KMS-11 (cell line): Measurements from ENCODE around the gene MITF.

Experiments used
- H2AFZ ChIP-seq: fragments of 200-600 bp; sonication (generic); 2 replicates; pipeline ENCODE4 v1.6.1; 2016; ENCODE audit warnings: antibody characterized with exemption, mixed run types, low read depth
- H3K27ac ChIP-seq: fragments of 200-600 bp; sonication (generic); 2 replicates; pipeline ENCODE4 v1.6.1; 2016; ENCODE audit warnings: mild to moderate bottlenecking, mixed run types
- H3K27me3 ChIP-seq: fragments of 200-600 bp; sonication (generic); 2 replicates; pipeline ENCODE4 v1.6.1; 2017; ENCODE audit warnings: mild to moderate bottlenecking, low read depth, mixed run types, moderate library complexity; ENCODE audit not compliant: insufficient read depth
- H3K36me3 ChIP-seq: fragments of 200-600 bp; sonication (generic); 2 replicates; pipeline ENCODE4 v1.6.1; 2017; ENCODE audit warnings: mild to moderate bottlenecking, mixed run types; ENCODE audit not compliant: insufficient read depth
- H3K4me1 ChIP-seq: fragments of 200-600 bp; sonication (generic); 2 replicates; pipeline ENCODE4 v1.6.1; 2016; ENCODE audit warnings: mild to moderate bottlenecking, low read depth, mixed run types; ENCODE audit not compliant: poor library complexity, severe bottlenecking
- H3K4me2 ChIP-seq: fragments of 200-600 bp; sonication (generic); 2 replicates; pipeline ENCODE4 v1.7.0; 2016; ENCODE audit warnings: mild to moderate bottlenecking, mixed run types
- H3K4me3 ChIP-seq: fragments of 200-600 bp; sonication (generic); IDR thresholded peaks from 2 replicates; pipeline ENCODE4 v1.6.1; 2017; ENCODE audit warnings: low read depth, low read length, mixed read lengths; ENCODE audit not compliant: insufficient read depth
- H3K79me2 ChIP-seq: fragments of 200-600 bp; sonication (generic); 2 replicates; pipeline ENCODE4 v1.6.1; 2016; ENCODE audit warnings: low read depth, mixed run types; ENCODE audit not compliant: insufficient read depth
- H3K9ac ChIP-seq: fragments of 200-600 bp; sonication (generic); 2 replicates; pipeline ENCODE4 v1.6.1; 2016; ENCODE audit warnings: mild to moderate bottlenecking, mixed run types
- H4K20me1 ChIP-seq: fragments of 200-600 bp; sonication (generic); 2 replicates; pipeline ENCODE4 v1.6.1; 2016; ENCODE audit warnings: mild to moderate bottlenecking, mixed run types; ENCODE audit not compliant: insufficient read depth
- CTCF ChIP-seq: fragments of 200-600 bp; sonication (generic); conservative IDR thresholded peaks from 2 replicates; pipeline ENCODE4 v1.6.1; 2017; ENCODE audit warnings: low read depth, mild to moderate bottlenecking, antibody characterized with exemption, low read length, moderate library complexity, mixed read lengths

The MITF gene

GRCh38 chr3:69750549-69750948, 11.3 kb downstream of the MITF start:
- H3K9ac ChIP-seq: no peak overlapping the region
- H2AFZ ChIP-seq: no peak overlapping the region
- no peaks in the 10 kb centered on the region for H4K20me1 ChIP-seq
- H3K4me3 ChIP-seq: no peak overlapping the region
- peak overlapping the region; percentile 27; the same call in 1 of the 2 replicates for H3K4me2 ChIP-seq
- H3K4me1 ChIP-seq: peaks cover 61% of the 10 kb centered on the region
- H3K27ac ChIP-seq: no peak overlapping the region
- H3K36me3 ChIP-seq: no peaks in the 10 kb centered on the region
- H3K79me2 ChIP-seq: no peaks in the 10 kb centered on the region; the same call in 1 of the 2 replicates
- no peak for TF ChIP-seq CTCF
- no peaks in the 10 kb centered on the region for H3K27me3 ChIP-seq

DNA sequence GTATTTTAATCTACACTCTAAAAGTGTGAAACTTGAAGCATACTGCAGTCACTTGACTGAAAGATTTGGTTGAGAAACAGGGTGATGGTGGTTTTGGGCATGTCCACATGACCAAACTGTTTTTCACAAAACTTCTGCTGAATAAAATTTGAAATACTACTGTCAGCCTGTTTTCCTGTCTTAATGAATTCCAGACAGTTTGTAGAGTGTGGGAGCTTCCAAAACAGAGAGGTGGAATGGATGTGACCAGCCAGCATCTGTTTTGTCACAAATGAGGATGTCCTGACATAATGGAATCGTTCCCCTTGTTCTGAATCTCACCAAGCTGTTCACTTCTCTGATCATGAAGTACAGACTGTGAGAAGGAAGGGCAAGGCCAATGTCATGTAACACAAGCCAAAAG, 11.8 kb downstream of the MITF start:
- no peaks in the 10 kb centered on the region for H3K36me3 ChIP-seq
- H3K27ac ChIP-seq: no peak overlapping the region
- H3K79me2 ChIP-seq: no peaks in the 10 kb centered on the region; the same call in 1 of the 2 replicates
- no peaks in the 10 kb centered on the region for H4K20me1 ChIP-seq
- H3K27me3 ChIP-seq: no peaks in the 10 kb centered on the region
- no peak overlapping the region for H3K4me3 ChIP-seq
- no peak overlapping the region for H2AFZ ChIP-seq
- H3K9ac ChIP-seq: no peak overlapping the region
- H3K4me1 ChIP-seq: peaks cover 56% of the 10 kb centered on the region
- H3K4me2 ChIP-seq: peak overlapping the region; percentile 27; the same call in 1 of the 2 replicates
- TF ChIP-seq CTCF: no peak

DNA sequence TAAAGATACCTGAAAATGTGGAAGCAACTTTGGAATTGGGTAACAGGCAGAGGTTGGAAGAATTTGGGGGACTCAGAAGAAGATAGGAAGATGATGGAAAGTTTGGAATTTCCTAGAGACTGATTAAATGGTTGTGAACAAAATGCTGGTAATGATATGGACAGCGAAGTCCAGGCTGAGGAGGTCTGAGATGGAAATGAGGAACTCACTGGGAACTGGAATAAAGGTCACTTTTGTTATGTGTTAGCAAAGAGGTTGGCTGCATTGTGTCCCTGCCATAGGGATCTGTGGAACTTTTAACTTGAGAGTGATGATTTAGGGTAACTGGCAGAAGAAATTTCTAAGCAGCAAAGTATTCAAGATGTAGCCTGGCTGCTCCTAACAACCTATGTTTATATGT, 13.0 kb downstream of the MITF start:
- Histone ChIP-seq H3K27ac (no peak overlapping the region), H2AFZ (no peak overlapping the region), H3K4me2 (no peak overlapping the region), H3K4me1 (peaks cover 44% of the 10 kb centered on the region), H4K20me1 (no peaks in the 10 kb centered on the region), H3K79me2 (no peaks in the 10 kb centered on the region), H3K4me3 (no peak overlapping the region), H3K36me3 (no peaks in the 10 kb centered on the region), H3K27me3 (no peaks in the 10 kb centered on the region), H3K9ac (no peak overlapping the region)
- TF ChIP-seq CTCF: no peak

GRCh38 chr3:69753179-69753775, 14.0 kb downstream of the MITF start:
- H3K27ac ChIP-seq: no peak overlapping the region
- H3K9ac ChIP-seq: no peak overlapping the region
- H3K36me3 ChIP-seq: no peaks in the 10 kb centered on the region
- H3K27me3 ChIP-seq: no peaks in the 10 kb centered on the region
- H3K79me2 ChIP-seq: no peaks in the 10 kb centered on the region
- H4K20me1 ChIP-seq: no peaks in the 10 kb centered on the region
- no peak for TF ChIP-seq CTCF
- no peak overlapping the region for H3K4me3 ChIP-seq
- peaks cover 34% of the 10 kb centered on the region for H3K4me1 ChIP-seq
- no peak overlapping the region for H2AFZ ChIP-seq
- H3K4me2 ChIP-seq: no peak overlapping the region
